NCI-H1092 (cell line): ENCODE results near the gene LCN2.
"Not testable (repeated sequence)": the region's sequence is repeated elsewhere in the genome, so short reads cannot be mapped to it uniquely, and the experiment has no call there.

Experiments
- DNase-seq: peaks from one replicate; lab custom pipeline; 2025; lab: John Stamatoyannopoulos, UW

Gene LCN2

DNA sequence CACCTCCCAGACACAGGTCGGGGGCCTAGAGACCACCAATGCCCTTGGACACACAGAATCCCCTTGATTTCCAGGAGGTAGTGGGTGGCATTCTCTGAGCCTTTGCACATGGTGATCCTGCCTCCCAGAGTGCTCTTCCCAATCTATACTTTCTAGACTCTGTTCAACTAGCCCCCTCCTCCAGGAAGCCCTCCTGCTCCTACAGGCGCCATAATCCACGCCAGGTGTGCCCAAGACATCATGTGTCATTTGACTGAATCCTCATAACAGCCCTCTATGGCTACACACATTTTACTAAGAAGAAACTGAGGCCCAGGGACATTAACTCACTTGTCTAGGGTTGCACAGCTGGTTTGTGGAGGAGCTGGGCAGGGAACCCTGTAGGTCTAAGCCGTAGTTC lies 18.0 kb downstream of the LCN2 start:
- DNase-seq: no peak

- no peak for DNase-seq
These were observed 19.6 kb downstream of the LCN2 start for GRCh38 chr9:128168731-128169308.

- no peak for DNase-seq
These were observed 20.2 kb downstream of the LCN2 start for GRCh38 chr9:128169492-128169891.

- no peak for DNase-seq
These were observed 20.7 kb downstream of the LCN2 start for GRCh38 chr9:128169925-128170324.

GRCh38 chr9:128174062-128174461 lies 24.8 kb downstream of the LCN2 start:
- DNase-seq: no peak

DNA sequence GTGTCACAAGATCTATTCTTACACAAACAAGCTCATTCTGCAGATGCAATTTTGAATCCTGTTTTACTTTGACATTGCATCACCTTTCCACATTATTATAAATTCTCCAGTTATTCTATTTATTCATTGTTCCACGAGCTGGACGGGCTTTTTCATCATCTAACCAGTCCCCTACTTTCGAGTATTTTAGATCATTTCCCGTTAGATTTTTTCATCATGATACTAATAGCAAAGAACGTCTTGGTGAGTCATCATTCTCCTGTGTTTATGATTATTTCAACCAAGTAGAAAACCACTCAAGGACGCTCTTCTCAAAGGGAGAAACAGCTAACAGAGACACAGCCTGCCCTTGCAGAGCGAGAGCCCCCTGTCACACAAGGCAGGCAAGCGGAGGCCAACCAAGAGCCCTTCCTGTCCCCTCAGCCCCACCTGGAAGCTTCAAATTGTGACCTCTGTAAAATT lies 25.9 kb downstream of the LCN2 start:
- DNase-seq: no peak

DNA sequence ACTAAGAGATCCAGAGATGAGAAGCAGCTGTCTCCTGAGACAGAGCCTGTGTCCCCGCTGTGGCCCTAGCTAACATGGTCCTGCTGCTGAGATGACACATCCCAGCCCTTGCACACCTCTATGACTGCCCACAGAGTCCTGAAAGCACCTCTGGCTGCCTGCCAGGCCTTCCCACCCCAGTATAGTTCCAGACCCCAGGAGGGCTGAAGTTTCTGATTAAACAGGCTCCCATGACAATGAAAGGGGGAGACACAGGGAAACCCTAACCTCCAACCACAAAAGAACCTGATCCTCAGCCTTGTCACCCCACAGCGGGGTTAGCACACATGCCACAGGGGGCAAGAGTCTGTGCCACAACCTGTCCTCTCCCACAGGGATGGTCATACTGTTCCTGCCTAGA lies 26.5 kb downstream of the LCN2 start:
- no peak for DNase-seq

DNA sequence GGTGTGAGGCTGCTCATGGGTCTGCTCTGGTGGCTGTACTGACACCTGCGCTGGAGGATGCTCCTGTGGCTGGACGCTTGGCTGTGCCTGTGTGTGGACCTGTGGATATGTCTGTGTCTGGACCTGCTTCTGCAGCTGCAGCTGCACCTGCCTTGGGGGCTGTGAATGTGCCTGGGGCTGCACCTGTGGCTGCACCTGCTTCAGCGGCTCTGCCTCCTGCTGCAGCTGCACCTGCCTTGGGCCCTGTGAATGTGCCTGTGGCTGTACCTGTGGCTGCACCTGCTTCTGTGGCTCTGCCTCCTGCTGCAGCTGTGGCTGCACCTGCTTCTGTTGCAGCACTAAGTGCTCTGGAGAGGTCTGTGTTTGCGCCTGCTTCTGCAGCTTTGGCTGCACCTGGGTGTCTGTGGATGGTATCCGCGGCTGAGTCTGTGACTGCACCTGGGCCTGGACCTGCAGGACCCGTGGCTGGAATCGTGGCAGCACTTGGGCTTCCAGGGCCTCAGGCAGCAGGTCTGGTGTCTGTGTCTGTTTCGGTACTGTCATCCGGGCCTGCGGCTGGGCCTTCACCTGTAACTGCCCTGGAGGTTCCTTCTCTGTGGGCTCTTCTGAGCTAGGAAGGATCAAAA lies 29.7 kb downstream of the LCN2 start:
- no peak for DNase-seq

GRCh38 chr9:128180001-128180400 lies 30.7 kb downstream of the LCN2 start:
- DNase-seq: no peak

DNA sequence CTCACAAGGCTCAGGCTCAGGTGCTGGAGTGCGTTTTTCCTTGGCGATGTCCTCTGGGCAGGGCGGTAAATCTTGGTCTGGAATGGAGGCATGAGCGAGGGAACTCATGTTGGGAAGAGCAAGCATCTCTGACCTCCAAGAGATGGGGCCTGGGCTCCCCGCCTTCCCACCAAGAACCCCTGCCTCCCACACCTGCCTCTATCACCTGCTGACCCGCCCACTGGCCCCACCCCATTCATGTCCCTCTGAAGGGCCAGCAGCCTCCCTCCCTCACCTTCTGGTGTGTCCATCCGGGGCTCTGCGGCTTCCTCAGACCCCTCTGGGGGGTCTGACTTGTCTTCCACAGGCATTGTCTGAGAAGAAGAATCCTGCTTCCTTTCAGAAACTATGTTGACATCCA lies 31.2 kb downstream of the LCN2 start:
- no peak for DNase-seq

- DNase-seq: not testable (repeated sequence)
These were observed 32.2 kb downstream of the LCN2 start for GRCh38 chr9:128181480-128181879.

DNA sequence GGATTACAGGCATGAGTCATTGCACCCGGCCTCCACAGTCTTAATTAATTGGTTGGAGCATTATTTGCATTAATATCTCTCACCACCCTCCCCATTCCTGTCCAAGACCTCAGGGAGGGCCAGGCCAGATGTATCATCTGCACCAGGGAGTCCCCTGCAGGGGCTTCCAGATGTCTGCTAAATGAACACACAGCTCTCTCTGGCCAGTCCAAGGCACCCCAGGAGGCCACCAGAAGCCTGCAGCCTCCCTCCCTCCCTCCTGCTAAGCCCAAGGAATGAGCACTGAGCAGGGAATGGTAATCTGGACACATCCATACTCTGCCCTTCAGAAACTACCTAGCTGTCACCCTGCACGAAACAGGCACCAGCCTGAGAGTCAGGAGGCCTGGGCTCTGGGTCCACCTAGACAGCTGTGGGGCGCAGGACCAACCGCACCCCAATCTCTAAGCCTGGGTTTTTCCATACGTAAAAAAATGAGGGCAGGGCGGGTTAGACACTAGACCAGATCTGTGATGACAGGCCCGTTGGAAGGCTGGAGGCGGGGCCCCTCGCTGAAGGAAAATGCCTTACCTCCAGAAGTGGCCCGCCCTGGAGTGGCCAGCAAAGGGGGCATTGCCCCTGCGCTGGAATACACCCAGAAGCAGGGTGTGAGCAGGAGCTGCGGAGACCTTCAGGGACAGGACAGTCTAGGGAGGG lies 33.8 kb downstream of the LCN2 start:
- DNase-seq: no peak

GRCh38 chr9:128185979-128186965 lies 37.0 kb downstream of the LCN2 start:
- DNase-seq: no peak

DNA sequence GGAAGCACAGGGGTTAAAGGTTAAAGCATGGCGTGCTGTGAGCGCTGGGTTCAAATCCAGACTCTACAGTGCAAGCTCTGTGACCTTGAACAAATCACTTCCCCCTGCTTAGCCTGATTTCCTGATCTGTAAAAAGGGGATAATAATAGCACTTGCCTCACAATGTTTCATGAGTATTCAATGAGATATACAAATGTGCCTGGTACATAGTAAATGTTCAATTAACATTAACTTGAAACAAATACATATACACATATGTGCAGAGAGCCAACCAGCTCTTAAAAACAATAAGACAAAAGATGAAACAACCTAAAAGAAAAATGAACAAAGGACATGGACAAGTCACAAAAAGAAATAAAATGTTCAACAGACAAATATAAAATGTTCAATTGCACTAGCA lies 38.1 kb downstream of the LCN2 start:
- no peak for DNase-seq

DNA sequence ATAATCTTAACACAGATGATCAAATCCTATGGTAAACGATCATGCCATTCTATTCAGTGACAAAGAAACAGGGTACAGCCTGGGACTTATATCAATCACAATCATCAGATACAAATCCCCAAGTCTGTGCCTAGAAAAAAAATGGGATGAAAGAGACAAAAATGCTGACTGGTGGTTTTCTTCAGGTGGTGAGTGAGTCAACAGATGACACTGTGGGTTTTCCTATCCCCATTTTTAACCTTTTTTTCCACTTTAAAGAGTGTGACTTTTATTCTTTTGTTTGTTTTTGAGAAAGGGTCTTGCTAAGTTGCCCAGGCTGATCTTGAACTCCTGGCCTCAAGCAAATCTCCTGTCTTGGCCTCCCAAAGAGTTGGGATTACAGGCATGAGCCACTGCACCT lies 39.0 kb downstream of the LCN2 start:
- no peak for DNase-seq

GRCh38 chr9:128190013-128190412 lies 40.8 kb downstream of the LCN2 start:
- DNase-seq: no peak

DNA sequence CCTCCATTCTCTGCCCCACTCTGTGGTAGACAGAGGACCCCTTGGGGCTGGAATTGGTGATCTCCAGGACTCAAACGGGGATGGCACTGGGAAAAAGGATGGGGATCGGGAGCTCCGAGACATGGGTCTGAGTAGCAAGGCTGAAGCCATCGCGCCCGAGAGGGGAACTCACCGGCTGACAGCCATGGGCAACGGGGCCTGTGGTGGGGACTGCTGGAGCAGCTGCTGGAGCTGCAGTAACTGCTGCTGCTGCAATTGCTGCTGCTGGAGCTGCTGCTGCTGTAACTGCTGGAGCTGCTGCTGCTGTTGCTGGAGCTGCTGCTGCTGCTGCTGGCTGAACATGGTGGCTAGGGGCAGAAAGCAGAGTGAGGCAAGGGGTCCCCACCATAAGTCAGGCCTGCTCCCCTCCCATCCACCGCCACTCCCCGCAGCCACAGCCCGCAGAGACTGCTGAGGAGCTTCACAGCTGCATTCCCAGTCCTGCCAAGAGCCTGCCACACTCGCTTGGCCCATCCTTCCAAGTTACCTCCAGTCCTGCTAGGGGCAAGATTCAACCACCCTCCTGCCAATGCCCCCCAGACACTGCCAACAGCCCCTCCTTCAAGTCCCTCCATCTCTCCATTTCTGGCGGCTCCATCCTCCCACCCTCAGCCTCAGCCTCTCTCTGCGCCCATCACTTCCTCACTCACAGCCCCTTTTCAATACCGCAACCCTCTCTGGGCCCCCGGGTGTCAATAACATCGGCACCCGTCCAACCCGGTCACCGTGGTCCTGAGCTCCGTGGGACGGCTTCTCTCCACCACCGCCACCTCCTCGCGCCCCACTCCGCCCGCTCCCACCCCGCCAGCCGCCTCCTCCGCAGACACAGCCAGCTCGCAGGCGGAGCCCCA lies 41.5 kb downstream of the LCN2 start:
- no peak for DNase-seq

DNA sequence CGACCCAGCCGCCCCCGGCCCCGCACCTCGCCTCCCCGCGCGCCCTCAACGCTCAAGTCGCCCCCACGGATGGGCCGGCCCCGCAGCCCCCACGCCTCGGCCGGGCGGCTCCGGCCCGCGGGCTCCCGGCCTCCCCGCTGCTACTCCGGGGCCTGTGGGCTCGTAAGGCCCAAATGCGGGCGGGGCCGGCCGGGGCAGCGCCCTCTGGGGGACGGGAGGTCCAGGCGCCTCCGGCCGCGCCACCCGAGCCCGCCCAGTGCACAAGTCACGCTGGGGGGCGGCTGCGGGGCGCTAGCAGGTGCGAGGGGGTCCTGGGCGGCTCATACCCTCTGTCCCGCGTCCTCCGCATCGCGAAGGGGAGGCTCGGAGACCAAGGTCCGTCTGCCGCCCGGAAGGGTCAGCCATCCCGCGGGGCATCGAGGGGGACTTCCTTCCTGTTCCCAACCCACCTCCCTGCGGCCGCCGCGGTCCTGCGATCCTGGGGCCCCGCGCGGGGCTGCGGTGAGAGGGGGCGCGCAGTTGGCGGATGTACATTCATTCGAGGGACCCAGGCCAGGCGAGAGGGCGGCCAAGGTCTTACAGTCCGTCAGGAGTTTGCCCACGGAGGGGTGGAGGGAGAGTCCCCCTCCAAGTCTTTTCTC lies 42.3 kb downstream of the LCN2 start, which contains the start of gene CIZ1:
Gene CIZ1 (minus strand): TSS at position 167 of the 641 bp plus-strand sequence. CDS start 715 bp downstream, outside the sequence.
- DNase-seq: peak; percentile 48

DNA sequence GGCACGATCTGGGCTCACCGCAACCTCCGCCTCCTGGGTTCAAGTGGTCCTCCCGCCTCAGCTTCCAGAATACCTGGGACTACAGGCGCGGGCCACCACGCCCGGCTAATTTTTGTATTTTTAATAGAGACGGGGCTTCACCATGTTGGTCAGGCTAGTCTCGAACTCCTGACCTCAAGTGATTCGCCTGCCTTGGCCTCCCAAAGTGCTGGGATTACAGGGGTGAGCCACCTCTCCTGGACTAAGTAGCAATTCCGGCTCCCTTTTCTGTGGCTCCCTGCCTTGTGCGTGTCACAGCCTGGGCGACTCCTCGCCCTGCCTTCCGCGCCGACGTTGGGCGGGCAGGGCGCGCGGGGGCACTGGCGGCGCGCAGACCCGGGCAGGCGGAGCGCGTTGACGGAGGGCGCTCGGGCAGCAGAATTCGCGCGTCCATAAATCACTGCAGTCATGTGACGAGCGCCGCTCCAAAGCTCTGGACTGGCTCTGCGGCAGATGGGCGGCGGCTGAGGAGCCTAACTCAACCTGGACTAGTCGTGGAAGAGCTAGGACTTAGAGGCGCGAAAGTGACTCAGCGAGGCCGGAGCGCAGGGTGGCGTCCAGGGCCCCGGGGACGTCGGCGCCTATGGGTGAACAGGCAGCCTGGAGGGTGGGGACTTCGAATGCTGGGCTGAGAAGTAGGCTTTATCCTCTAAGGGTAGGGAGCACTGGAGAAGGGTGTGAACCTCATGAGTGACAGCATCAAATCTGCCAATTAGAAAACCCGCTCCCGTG lies 43.5 kb downstream of the LCN2 start:
- peak; percentile 86 for DNase-seq
